ENCODE measurements around the gene GAS6. TPM values are rescaled to one million over a fixed set of nuclear protein-coding genes. Genes with fewer than 3 reads are reported as not detected.

The GAS6 gene
- total RNA-seq, 2 donors from 2014 or later, result 165 to 175 TPM

- intact Hi-C loops (cut with DNase I), result no loop called here
- ATAC-seq (no peak), DNase-seq (no peak)
Observed at GRCh38 chr13:113857531-113858195, 6.2 kb downstream of the GAS6 start.

- intact Hi-C loops (cut with DNase I), result no loop called here
- peak; percentile 40 for DNase-seq
- peak in 1 of 2 donors; percentile 31 for ATAC-seq
Observed at GRCh38 chr13:113856716-113857065, 7.2 kb downstream of the GAS6 start.

- no peak for ATAC-seq
- intact Hi-C loops (cut with DNase I), result no loop called here
- no peak for DNase-seq
Observed at GRCh38 chr13:113855931-113856715, 7.8 kb downstream of the GAS6 start.

- DNase-seq, result no peak
- intact Hi-C loops (cut with DNase I), result no loop called here
- ATAC-seq, result peak; percentile 52 to 68
Observed at GRCh38 chr13:113855012-113855921, 8.6 kb downstream of the GAS6 start.

- intact Hi-C loops (cut with DNase I), result no loop called here
- DNase-seq, result no peak
- peak; percentile 53 to 57 for ATAC-seq
Observed at GRCh38 chr13:113854238-113855011, 9.5 kb downstream of the GAS6 start.

GRCh38 chr13:113853518-113854237 is 10.2 kb downstream of the GAS6 start:
- ATAC-seq, result peak; percentile 22 to 54
- intact Hi-C loops (cut with DNase I), result no loop called here
- DNase-seq, result no peak

GRCh38 chr13:113852536-113853517 is 11.0 kb downstream of the GAS6 start:
- DNase-seq (no peak), ATAC-seq (no peak)
- intact Hi-C loops (cut with DNase I), result no loop called here

GRCh38 chr13:113851826-113852535 is 11.9 kb downstream of the GAS6 start:
- DNase-seq, result no peak
- intact Hi-C loops (cut with DNase I), result no loop called here

GRCh38 chr13:113851480-113851803 is 12.4 kb downstream of the GAS6 start:
- intact Hi-C loops (cut with DNase I), result no loop called here
- no peak for ATAC-seq
- DNase-seq, result no peak

More at GRCh38 chr13:113851826-113852535, 11.9 kb downstream of the GAS6 start:
- no peak for ATAC-seq

- ATAC-seq, result no peak
- no peak for DNase-seq
- intact Hi-C loops (cut with DNase I), result no loop called here
Observed at GRCh38 chr13:113850722-113851479, 13.0 kb downstream of the GAS6 start.

- no peak for DNase-seq
- intact Hi-C loops (cut with DNase I), result no loop called here
- no peak for ATAC-seq
Observed at GRCh38 chr13:113849981-113850721, 13.7 kb downstream of the GAS6 start.

GRCh38 chr13:113849546-113849945 is 14.3 kb downstream of the GAS6 start:
- no peak for DNase-seq
- ATAC-seq, result no peak
- intact Hi-C loops (cut with DNase I), result no loop called here

GRCh38 chr13:113848431-113849260 is 15.2 kb downstream of the GAS6 start:
- no peak for DNase-seq
- ATAC-seq, result peak in 1 of 2 donors; percentile 61
- intact Hi-C loops (cut with DNase I), result no loop called here

- ATAC-seq (no peak), DNase-seq (no peak)
- intact Hi-C loops (cut with DNase I), result no loop called here
Observed at GRCh38 chr13:113848020-113848419, 15.9 kb downstream of the GAS6 start.

All from left cardiac atrium (tissue), 4 donors.